WTC11 (cell line): ENCODE results near the gene FANK1.
"Not testable (repeated sequence)": the region's sequence is repeated elsewhere in the genome, so short reads cannot be mapped to it uniquely, and the experiment has no call there.

Source experiments
- CDX4 ChIP-seq: fragments of 250-450 bp; sonication (Bioruptor Pico); IDR thresholded peaks from 2 replicates; pipeline ENCODE4 v1.9.0; 2021; ENCODE audit warnings: moderate library complexity, mild to moderate bottlenecking, inconsistent platforms, borderline replicate concordance
- ELF4 ChIP-seq: sonication (generic); formaldehyde crosslinking; IDR thresholded peaks from 2 replicates; pipeline ENCODE4 v1.8.1; 2022; ENCODE audit warnings: low read depth, mild to moderate bottlenecking, moderate library complexity, missing genetic modification reagents
- ESRRA ChIP-seq: sonication (generic); formaldehyde crosslinking; IDR thresholded peaks from 2 replicates; pipeline ENCODE4 v1.8.1; 2022; ENCODE audit warnings: mild to moderate bottlenecking, missing genetic modification reagents, borderline replicate concordance
- TF ChIP-seq, protein P1 (sequence below): fragments of 200-600 bp; IDR thresholded peaks from 2 replicates; pipeline ENCODE4 v1.8.0; 2022; ENCODE audit warnings: antibody characterized with exemption

DNA sequence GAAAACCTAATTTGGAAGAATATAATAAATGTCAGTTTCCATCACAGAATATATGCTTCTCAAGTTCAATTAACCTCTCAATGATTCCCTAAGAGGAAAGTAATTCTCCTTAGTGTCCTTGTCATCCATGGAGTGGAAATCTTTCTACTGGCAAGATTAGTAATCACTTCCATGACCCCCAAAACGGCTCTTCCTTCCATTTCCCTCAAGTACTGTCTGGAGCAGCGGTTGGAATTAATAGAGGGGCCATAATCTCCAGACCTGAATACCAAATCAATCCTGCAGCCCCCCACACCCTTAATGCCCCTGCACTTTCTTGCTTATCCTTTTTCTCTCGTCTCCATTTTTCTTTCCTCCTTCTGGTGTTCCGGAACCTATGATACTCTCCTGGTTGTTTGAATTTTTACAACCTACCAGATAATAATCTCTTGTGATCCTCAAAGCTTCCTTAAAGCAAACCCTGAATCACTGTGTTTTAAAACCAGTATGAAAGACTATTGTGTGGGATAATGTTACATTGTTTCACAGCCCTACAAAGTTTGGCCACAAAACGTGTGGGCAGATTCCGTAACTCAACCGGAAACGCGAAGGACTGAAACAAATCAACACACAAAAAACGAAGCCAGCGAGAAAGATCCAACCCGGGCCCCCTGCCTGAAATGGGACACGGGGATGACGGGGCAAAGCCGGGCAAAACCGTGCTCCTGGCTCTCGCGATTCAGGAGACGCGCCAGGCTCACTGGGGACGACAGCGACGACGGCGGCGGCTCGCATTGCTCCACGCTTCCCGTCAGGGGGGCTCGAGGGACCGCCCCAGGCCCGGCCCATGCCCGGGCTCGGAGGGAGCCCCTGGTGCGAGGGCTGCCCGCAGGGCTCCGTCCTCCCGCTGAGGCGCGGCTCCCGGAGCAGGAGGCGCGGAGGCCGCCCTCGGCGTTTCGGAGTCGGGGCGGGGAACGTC lies 955 bp upstream of the FANK1 start:
- TF ChIP-seq, protein P1, sequence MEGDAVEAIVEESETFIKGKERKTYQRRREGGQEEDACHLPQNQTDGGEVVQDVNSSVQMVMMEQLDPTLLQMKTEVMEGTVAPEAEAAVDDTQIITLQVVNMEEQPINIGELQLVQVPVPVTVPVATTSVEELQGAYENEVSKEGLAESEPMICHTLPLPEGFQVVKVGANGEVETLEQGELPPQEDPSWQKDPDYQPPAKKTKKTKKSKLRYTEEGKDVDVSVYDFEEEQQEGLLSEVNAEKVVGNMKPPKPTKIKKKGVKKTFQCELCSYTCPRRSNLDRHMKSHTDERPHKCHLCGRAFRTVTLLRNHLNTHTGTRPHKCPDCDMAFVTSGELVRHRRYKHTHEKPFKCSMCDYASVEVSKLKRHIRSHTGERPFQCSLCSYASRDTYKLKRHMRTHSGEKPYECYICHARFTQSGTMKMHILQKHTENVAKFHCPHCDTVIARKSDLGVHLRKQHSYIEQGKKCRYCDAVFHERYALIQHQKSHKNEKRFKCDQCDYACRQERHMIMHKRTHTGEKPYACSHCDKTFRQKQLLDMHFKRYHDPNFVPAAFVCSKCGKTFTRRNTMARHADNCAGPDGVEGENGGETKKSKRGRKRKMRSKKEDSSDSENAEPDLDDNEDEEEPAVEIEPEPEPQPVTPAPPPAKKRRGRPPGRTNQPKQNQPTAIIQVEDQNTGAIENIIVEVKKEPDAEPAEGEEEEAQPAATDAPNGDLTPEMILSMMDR, result not testable (repeated sequence)
- not testable (repeated sequence) for TF ChIP-seq ESRRA (CRISPR knock-in tag); ELF4; CDX4 (CRISPR knock-in tag)
